K562 (cell line): ENCODE measurements around the gene ACTN1. TPM values are rescaled to one million over a fixed set of nuclear protein-coding genes. Genes with fewer than 3 reads are reported as not detected.

ENCODE experiments used
- ARID2 ChIP-seq: fragments of 450-650 bp; IDR thresholded peaks from 2 replicates; pipeline ENCODE4 v1.6.1; 2017; ENCODE audit warnings: antibody characterized with exemption, mild to moderate bottlenecking
- BRD9 ChIP-seq: fragments of 450-650 bp; IDR thresholded peaks from 2 replicates; pipeline ENCODE4 v1.6.1; 2018; ENCODE audit warnings: low read depth; ENCODE audit not compliant: partially characterized antibody
- EHMT2 ChIP-seq: fragments of 450-650 bp; IDR thresholded peaks from 2 replicates; pipeline ENCODE4 v1.6.1; 2018; ENCODE audit warnings: antibody characterized with exemption
- JUND ChIP-seq, 2 experiments: IDR thresholded peaks; 2 replicates in 1 of 2; 3 replicates in 1 of 2; pipeline ENCODE4 v1.6.1; 2011; ENCODE audit warnings: borderline replicate concordance in 2 of 2, low read depth in 2 of 2, low read length in 2 of 2, improper control_type of control experiment in 1 of 2, missing biosample characterization in 1 of 2, missing genetic modification characterization in 1 of 2, missing genetic modification reagents in 1 of 2
- KLF16 ChIP-seq: IDR thresholded peaks from 2 replicates; pipeline ENCODE4 v1.6.1; 2016; ENCODE audit warnings: antibody characterized with exemption
- PML ChIP-seq: IDR thresholded peaks from 2 replicates; pipeline ENCODE4 v1.6.1; 2012; ENCODE audit warnings: low read length, inconsistent platforms
- SMC3 ChIP-seq: conservative IDR thresholded peaks from 2 replicates; pipeline ENCODE4 v1.6.1; 2011; ENCODE audit warnings: low read depth, low read length, improper control_type of control experiment; ENCODE audit not compliant: insufficient read depth
- SNRNP70 ChIP-seq: fragments of 200-400 bp; formaldehyde crosslinking; optimal IDR thresholded peaks from 2 replicates; pipeline ENCODE3; 2017; ENCODE audit warnings: low read depth, low read length
- STAG1 ChIP-seq: sonication (generic); formaldehyde crosslinking; IDR thresholded peaks from 2 replicates; pipeline ENCODE4 v1.5.0; 2020; ENCODE audit warnings: missing genetic modification reagents, borderline replicate concordance
- XRCC5 ChIP-seq: fragments of 200-400 bp; formaldehyde crosslinking; IDR thresholded peaks from 2 replicates; pipeline ENCODE4 v1.6.1; 2017; ENCODE audit warnings: low read depth, mild to moderate bottlenecking, low read length
- YBX1 ChIP-seq: fragments of 450-650 bp; IDR thresholded peaks from 2 replicates; pipeline ENCODE4 v1.7.1; 2016; ENCODE audit warnings: mild to moderate bottlenecking
- polyA plus RNA-seq, 8 experiments: library from polyadenylated mRNA; depleted of rRNA in 4 of 8; stranded (reverse) in 5 of 8; unstranded in 3 of 8; fragments of >200 nt; fragmentation: Nextera tagmentation in 2 of 8; fragmentation: Illumina TruSeq in 1 of 8; extraction: Ambion mirVana in 2 of 8; extraction: Trizol in 1 of 8; gene quantifications; 2 replicates each; pipeline versions ENCODE4 v1.2.1 to v1.2.3, GENCODE V29; 2011 to 2014; ENCODE audit warnings: inconsistent platforms in 1 of 8, missing spikeins in 1 of 8
- total RNA-seq, 7 experiments: library from RNA; depleted of rRNA in 6 of 7; stranded (reverse); fragments of >200 nt in 6 of 7; fragmentation: Illumina TruSeq in 2 of 7; extraction: Trizol in 2 of 7; gene quantifications; 2 replicates each; pipeline versions ENCODE4 v1.2.1 to v1.2.3, GENCODE V29; 2011 to 2021; ENCODE audit warnings: low replicate concordance in 1 of 7
- TF ChIP-seq, protein P1 (sequence below): fragments of 450-650 bp; IDR thresholded peaks from 2 replicates; pipeline ENCODE4 v1.6.1; 2018; ENCODE audit not compliant: partially characterized antibody
- TF ChIP-seq, protein P2 (sequence below), 3 experiments: IDR thresholded peaks in 2 of 3; conservative IDR thresholded peaks in 1 of 3; 2 replicates each; pipeline ENCODE4 v1.5.1; 2011 to 2012; ENCODE audit warnings: low read length in 3 of 3, mild to moderate bottlenecking in 3 of 3, control low read depth in 2 of 3, improper control_type of control experiment in 1 of 3, inconsistent platforms in 1 of 3, low read depth in 1 of 3, mixed read lengths in 1 of 3, moderate library complexity in 1 of 3; ENCODE audit not compliant: insufficient read depth in 2 of 3
- TF ChIP-seq, protein P3 (sequence below): fragments of 450-650 bp; formaldehyde crosslinking; IDR thresholded peaks from 2 replicates; pipeline ENCODE4 v1.4.0; 2020; ENCODE audit warnings: mild to moderate bottlenecking, moderate library complexity
- TF ChIP-seq, protein P4 (sequence below), 2 experiments: fragments of 450-650 bp; IDR thresholded peaks; 2 replicates each; pipeline ENCODE4 v1.6.1; 2016
- TF ChIP-seq, protein P5 (sequence below): fragments of 200-800 bp; sonication (Bioruptor generic); IDR thresholded peaks from 2 replicates; pipeline ENCODE4 v1.6.1; 2017; ENCODE audit warnings: missing genetic modification characterization, missing compliant biosample characterization

ACTN1 gene
- total and polyA plus RNA-seq, 9 of the 15 experiments (the other 6 are each of a cell fraction or from before 2014, with no cell fraction given): 2.2 to 67.7 (median 34.5) TPM

DNA sequence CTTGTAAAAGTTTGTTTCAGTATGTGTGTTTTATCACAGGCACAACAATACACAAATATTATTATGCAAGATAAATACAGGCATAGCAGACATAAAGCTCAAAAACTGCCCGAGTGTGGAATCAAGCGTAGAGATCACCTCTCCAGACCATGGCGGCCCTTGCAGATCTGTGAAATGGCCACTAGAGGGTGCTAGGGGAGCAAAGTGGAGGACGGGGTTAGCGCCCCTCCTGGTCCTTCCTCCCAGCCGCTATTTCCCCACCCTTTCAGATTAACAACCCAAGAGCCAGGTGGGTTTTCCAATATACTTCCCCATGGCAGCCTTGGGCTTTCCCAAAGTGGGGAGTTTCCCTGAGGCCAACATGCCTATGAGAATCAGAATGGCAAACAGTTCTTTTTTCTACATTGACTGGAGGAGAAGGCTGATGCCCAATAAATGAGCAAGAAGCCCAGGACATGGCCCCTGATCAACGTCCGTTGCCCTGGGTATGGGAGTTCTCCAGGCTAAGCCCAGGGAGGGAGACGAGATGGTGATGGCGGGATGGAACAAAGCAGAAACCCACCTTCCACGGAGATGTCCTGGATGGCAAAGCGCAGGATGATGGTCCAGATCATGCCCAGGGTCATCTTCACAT, 67.4 kb downstream of the ACTN1 start (continued):
- TF ChIP-seq, protein P1, sequence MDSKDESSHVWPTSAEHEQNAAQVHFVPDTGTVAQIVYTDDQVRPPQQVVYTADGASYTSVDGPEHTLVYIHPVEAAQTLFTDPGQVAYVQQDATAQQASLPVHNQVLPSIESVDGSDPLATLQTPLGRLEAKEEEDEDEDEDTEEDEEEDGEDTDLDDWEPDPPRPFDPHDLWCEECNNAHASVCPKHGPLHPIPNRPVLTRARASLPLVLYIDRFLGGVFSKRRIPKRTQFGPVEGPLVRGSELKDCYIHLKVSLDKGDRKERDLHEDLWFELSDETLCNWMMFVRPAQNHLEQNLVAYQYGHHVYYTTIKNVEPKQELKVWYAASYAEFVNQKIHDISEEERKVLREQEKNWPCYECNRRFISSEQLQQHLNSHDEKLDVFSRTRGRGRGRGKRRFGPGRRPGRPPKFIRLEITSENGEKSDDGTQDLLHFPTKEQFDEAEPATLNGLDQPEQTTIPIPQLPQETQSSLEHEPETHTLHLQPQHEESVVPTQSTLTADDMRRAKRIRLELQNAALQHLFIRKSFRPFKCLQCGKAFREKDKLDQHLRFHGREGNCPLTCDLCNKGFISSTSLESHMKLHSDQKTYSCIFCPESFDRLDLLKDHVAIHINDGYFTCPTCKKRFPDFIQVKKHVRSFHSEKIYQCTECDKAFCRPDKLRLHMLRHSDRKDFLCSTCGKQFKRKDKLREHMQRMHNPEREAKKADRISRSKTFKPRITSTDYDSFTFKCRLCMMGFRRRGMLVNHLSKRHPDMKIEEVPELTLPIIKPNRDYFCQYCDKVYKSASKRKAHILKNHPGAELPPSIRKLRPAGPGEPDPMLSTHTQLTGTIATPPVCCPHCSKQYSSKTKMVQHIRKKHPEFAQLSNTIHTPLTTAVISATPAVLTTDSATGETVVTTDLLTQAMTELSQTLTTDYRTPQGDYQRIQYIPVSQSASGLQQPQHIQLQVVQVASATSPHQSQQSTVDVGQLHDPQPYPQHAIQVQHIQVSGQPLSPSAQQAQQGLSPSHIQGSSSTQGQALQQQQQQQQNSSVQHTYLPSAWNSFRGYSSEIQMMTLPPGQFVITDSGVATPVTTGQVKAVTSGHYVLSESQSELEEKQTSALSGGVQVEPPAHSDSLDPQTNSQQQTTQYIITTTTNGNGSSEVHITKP: no peak
- TF ChIP-seq JUND (IDR thresholded peaks at IDR 0.05; ENCODE audit: borderline replicate concordance, low read depth, low read length): 0 out of 2 replicates have a peak, but pooled peaks have one; percentile 21
- no peak for TF ChIP-seq JUND (tag; IDR thresholded peaks at IDR 0.05; ENCODE audit: borderline replicate concordance, low read depth, low read length)
- peak; percentile 84 for TF ChIP-seq SMC3
- peak; percentile 19; the same call in 1 of the 2 replicates for TF ChIP-seq STAG1 (CRISPR knock-in tag)
- no peak for TF ChIP-seq YBX1
- peak; percentile 12; the same call in 1 of the 2 replicates for TF ChIP-seq ARID2
- TF ChIP-seq XRCC5: 0 out of 2 replicates have a peak, but pooled peaks have one; percentile 67
- no peak for TF ChIP-seq PML
- no peak for TF ChIP-seq SNRNP70
- TF ChIP-seq, protein P2, sequence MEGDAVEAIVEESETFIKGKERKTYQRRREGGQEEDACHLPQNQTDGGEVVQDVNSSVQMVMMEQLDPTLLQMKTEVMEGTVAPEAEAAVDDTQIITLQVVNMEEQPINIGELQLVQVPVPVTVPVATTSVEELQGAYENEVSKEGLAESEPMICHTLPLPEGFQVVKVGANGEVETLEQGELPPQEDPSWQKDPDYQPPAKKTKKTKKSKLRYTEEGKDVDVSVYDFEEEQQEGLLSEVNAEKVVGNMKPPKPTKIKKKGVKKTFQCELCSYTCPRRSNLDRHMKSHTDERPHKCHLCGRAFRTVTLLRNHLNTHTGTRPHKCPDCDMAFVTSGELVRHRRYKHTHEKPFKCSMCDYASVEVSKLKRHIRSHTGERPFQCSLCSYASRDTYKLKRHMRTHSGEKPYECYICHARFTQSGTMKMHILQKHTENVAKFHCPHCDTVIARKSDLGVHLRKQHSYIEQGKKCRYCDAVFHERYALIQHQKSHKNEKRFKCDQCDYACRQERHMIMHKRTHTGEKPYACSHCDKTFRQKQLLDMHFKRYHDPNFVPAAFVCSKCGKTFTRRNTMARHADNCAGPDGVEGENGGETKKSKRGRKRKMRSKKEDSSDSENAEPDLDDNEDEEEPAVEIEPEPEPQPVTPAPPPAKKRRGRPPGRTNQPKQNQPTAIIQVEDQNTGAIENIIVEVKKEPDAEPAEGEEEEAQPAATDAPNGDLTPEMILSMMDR (IDR thresholded peaks at IDR 0.05 in 2 of 3, conservative IDR thresholded peaks at IDR 0.05 in 1 of 3; ENCODE audit: insufficient read depth in 2 of 3, low read depth in 1 of 3, low read length in 3 of 3): peak; percentile 95 to 100 (median 99)
- TF ChIP-seq EHMT2: no peak
- TF ChIP-seq, protein P3, sequence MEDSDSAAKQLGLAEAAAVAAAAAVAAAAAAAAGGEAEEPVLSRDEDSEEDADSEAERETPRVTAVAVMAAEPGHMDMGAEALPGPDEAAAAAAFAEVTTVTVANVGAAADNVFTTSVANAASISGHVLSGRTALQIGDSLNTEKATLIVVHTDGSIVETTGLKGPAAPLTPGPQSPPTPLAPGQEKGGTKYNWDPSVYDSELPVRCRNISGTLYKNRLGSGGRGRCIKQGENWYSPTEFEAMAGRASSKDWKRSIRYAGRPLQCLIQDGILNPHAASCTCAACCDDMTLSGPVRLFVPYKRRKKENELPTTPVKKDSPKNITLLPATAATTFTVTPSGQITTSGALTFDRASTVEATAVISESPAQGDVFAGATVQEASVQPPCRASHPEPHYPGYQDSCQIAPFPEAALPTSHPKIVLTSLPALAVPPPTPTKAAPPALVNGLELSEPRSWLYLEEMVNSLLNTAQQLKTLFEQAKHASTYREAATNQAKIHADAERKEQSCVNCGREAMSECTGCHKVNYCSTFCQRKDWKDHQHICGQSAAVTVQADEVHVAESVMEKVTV (CRISPR knock-in tag): peak; percentile 72
- TF ChIP-seq BRD9: no peak
- TF ChIP-seq, protein P4, sequence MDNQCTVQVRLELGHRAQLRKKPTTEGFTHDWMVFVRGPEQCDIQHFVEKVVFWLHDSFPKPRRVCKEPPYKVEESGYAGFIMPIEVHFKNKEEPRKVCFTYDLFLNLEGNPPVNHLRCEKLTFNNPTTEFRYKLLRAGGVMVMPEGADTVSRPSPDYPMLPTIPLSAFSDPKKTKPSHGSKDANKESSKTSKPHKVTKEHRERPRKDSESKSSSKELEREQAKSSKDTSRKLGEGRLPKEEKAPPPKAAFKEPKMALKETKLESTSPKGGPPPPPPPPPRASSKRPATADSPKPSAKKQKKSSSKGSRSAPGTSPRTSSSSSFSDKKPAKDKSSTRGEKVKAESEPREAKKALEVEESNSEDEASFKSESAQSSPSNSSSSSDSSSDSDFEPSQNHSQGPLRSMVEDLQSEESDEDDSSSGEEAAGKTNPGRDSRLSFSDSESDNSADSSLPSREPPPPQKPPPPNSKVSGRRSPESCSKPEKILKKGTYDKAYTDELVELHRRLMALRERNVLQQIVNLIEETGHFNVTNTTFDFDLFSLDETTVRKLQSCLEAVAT (IDR thresholded peaks at IDR 0.05): 0 out of 4 replicates have a peak, but pooled peaks of 1 of the 2 experiments have one; percentile 19
- peak; percentile 55; the same call in 1 of the 2 replicates for TF ChIP-seq KLF16
- TF ChIP-seq, protein P5, sequence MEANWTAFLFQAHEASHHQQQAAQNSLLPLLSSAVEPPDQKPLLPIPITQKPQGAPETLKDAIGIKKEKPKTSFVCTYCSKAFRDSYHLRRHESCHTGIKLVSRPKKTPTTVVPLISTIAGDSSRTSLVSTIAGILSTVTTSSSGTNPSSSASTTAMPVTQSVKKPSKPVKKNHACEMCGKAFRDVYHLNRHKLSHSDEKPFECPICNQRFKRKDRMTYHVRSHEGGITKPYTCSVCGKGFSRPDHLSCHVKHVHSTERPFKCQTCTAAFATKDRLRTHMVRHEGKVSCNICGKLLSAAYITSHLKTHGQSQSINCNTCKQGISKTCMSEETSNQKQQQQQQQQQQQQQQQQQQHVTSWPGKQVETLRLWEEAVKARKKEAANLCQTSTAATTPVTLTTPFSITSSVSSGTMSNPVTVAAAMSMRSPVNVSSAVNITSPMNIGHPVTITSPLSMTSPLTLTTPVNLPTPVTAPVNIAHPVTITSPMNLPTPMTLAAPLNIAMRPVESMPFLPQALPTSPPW (CRISPR knock-in tag): peak; percentile 42; the same call in 1 of the 2 replicates
